Lung (tissue), 12 donors: ENCODE measurements around the gene DSTN. TPM values are rescaled to one million over a fixed set of nuclear protein-coding genes. Genes with fewer than 3 reads are reported as not detected.

ENCODE experiments used
- ATAC-seq: fragments of 200-7000 bp; cut with Tn5 transposase; one replicate; pipeline ENCODE4 v1.9.1; 2020; ENCODE audit warnings: moderate number of reproducible peaks; ENCODE audit not compliant: insufficient read depth, low FRiP score
- DNase-seq, 3 donors: peaks; one replicate each; pipeline ENCODE4 v3.0.0-alpha.2; 2013 to 2017
- H3K27ac ChIP-seq, 2 donors: one replicate each; pipeline ENCODE4 v1.5.1; 2013; ENCODE audit warnings: mild to moderate bottlenecking in 2 of 2, moderate library complexity in 2 of 2, control low read depth in 1 of 2, inconsistent platforms in 1 of 2, low read depth in 1 of 2, low read length in 1 of 2
- H3K27me3 ChIP-seq, 3 donors: one replicate each; pipeline ENCODE4 v1.5.1; 2013; ENCODE audit warnings: low read length in 2 of 3; ENCODE audit not compliant: control insufficient read depth in 3 of 3, insufficient read depth in 3 of 3
- H3K36me3 ChIP-seq, 4 donors: one replicate each; pipeline ENCODE4 v1.5.1; 2013; ENCODE audit warnings: low read length in 4 of 4, mild to moderate bottlenecking in 1 of 4, moderate library complexity in 1 of 4; ENCODE audit not compliant: control insufficient read depth in 4 of 4, insufficient read depth in 4 of 4
- H3K4me1 ChIP-seq, 5 donors: one replicate each; pipeline ENCODE4 v1.5.1; 2013; ENCODE audit warnings: low read length in 5 of 5, mild to moderate bottlenecking in 2 of 5, moderate library complexity in 1 of 5; ENCODE audit not compliant: control insufficient read depth in 5 of 5, insufficient read depth in 5 of 5
- H3K4me3 ChIP-seq: one replicate; pipeline ENCODE4 v1.5.1; 2013; ENCODE audit warnings: mild to moderate bottlenecking, control low read depth, moderate library complexity
- H3K9ac ChIP-seq, 2 donors: one replicate each; pipeline ENCODE4 v1.5.1; 2013; ENCODE audit warnings: low read length in 2 of 2, control low read depth in 1 of 2; ENCODE audit not compliant: insufficient read depth in 1 of 2
- H3K9me3 ChIP-seq, 4 donors: one replicate each; pipeline ENCODE4 v1.5.1; 2013; ENCODE audit warnings: low read length in 3 of 4, mild to moderate bottlenecking in 1 of 4, moderate library complexity in 1 of 4; ENCODE audit not compliant: control insufficient read depth in 4 of 4, insufficient read depth in 3 of 4
- WGBS, 2 donors: extraction: QIAGEN DNeasy Blood & Tissue Kit; methylation state at CpG; one replicate each; pipeline ENCODE4 v1.1.7; 2013; 5-methylcytosine and 5-hydroxymethylcytosine counted together
- polyA plus RNA-seq, 2 donors: library from polyadenylated mRNA; stranded (reverse); fragments of 200-250 nt; gene quantifications; one replicate each; pipeline ENCODE4 v1.2.1, GENCODE V29; 2013
- total RNA-seq, 2 donors: library from RNA; depleted of rRNA in 1 of 2; stranded (reverse); fragments of >200 nt in 1 of 2; gene quantifications; one replicate each; pipeline ENCODE4 v1.2.1, GENCODE V29; 2014 to 2021
- TF ChIP-seq, protein P1 (sequence below): IDR thresholded peaks from 2 replicates; pipeline ENCODE4 v1.5.1; 2012; ENCODE audit warnings: mild to moderate bottlenecking; ENCODE audit errors: control extremely low read depth, extremely low read depth
- donor health status: control.
- donor health status: control.
- donor health status: Bipolar disorder and iron deficiency.
- donor health status: healthy.
- donor health status: DM: yes; HTN: yes; CAD: no.

DSTN gene
- total and polyA plus RNA-seq, 4 donors: 313 to 532 (median 380) TPM

DNA sequence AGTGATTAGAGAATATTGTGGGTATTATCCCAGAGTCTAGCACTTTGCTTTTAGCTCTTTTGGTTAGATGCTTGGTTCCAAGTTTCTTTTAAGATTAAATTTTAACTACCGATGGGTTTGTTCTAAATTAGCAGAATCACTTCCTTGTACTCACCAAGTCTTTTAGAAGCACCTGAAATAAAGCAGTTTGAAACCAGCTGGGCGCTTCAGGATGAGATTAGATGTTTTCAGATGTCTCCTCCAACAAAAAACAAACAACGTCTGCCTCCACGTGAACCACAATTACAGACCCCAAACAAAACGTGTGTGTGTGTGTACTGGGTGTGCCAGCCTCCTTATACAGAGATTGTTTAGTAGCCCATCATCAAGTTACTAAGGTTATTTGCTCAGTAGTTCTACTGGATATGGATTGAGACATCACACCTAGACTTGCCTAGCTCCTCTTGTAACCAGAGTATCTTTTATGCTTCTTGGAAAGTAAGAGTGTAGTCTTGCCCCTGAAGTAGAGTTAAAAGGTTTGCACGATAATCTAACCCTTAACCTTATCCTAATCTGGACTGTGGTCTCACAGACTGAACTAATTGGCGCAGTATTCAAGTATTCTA is 2.3 kb downstream of the DSTN start:
- Histone ChIP-seq H3K9me3 (no peaks in the 10 kb centered on the region), H3K4me3 (peak overlapping the region; percentile 13), H3K27me3 (no peaks in the 10 kb centered on the region), H3K36me3 (peaks cover 0 to 3% (median 0%) of the 10 kb centered on the region in 4 donors), H3K9ac (peak overlapping the region; percentile 39 to 50), H3K27ac (peak overlapping the region in 1 of 2 donors; percentile 84), H3K4me1 (peaks cover 8 to 47% (median 19%) of the 10 kb centered on the region in 5 donors)
- TF ChIP-seq, protein P1, sequence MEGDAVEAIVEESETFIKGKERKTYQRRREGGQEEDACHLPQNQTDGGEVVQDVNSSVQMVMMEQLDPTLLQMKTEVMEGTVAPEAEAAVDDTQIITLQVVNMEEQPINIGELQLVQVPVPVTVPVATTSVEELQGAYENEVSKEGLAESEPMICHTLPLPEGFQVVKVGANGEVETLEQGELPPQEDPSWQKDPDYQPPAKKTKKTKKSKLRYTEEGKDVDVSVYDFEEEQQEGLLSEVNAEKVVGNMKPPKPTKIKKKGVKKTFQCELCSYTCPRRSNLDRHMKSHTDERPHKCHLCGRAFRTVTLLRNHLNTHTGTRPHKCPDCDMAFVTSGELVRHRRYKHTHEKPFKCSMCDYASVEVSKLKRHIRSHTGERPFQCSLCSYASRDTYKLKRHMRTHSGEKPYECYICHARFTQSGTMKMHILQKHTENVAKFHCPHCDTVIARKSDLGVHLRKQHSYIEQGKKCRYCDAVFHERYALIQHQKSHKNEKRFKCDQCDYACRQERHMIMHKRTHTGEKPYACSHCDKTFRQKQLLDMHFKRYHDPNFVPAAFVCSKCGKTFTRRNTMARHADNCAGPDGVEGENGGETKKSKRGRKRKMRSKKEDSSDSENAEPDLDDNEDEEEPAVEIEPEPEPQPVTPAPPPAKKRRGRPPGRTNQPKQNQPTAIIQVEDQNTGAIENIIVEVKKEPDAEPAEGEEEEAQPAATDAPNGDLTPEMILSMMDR: no peak
- WGBS, 2 donors: 47 to 65% methylated on average over 7 of the region's 7 CpGs
- ATAC-seq (no peak), DNase-seq (no peak)

DNA sequence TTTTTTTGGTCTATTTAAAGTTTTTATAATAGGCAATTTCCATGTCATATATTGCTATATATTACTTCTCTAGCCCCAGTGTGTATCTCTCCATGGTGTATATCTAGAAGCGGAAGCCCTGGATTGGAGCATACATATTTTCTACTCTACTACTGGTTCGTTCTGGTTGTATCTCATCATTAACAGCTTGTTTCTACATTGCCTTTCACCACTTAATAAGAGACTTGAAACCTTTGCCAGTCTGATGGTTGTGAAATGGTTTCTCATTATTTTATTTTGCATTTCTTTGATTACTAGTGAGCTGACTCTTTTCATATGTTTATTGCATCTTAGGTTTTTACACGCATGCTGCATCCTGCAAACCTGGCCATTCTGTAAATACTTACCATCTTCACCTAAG is 3.6 kb downstream of the DSTN start:
- ATAC-seq (no peak), DNase-seq (peak in 2 of 3 donors; percentile 76 to 88)
- TF ChIP-seq, protein P1: no peak
- Histone ChIP-seq H3K4me1 (peaks cover 5 to 44% (median 12%) of the 10 kb centered on the region in 5 donors), H3K9me3 (no peaks in the 10 kb centered on the region), H3K9ac (no peak overlapping the region), H3K27ac (no peak overlapping the region), H3K36me3 (peaks cover 0 to 3% (median 0%) of the 10 kb centered on the region in 4 donors), H3K27me3 (no peaks in the 10 kb centered on the region), H3K4me3 (no peak overlapping the region)
- 67 to 84% methylated on average over 3 of the region's 3 CpGs for WGBS, 2 donors

DNA sequence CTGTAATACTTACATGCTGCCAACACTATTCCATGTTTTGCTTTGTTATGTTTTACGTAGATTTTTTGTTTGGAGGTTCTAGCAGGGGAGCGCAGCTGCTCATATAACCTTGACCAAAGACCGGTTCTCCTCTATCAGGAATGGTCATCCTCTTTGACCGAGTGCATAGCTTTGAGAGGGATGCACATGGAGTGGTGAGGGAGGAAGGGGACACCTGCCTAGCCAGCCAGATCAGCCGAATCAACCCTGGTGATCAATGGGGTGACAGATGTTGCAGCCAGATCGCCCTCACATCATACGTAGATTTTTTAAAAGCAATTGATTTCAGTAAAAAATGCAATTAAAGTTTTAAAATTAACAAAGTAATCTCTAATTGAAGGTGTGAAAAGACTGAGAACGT is 6.3 kb downstream of the DSTN start:
- Histone ChIP-seq H3K27ac (peak overlapping the region in 1 of 2 donors; percentile 52), H3K36me3 (peaks cover 0 to 8% (median 4%) of the 10 kb centered on the region in 4 donors), H3K9ac (no peak overlapping the region), H3K9me3 (no peaks in the 10 kb centered on the region), H3K4me1 (peaks cover 8 to 35% (median 19%) of the 10 kb centered on the region in 5 donors), H3K4me3 (no peak overlapping the region), H3K27me3 (no peaks in the 10 kb centered on the region)
- TF ChIP-seq, protein P1: no peak
- WGBS, 2 donors: 57 to 78% methylated on average over 8 of the region's 8 CpGs
- ATAC-seq (no peak), DNase-seq (no peak)
